Calu3 (cell line): Measurements from ENCODE around the gene CEACAM3. TPM values are rescaled to one million over a fixed set of nuclear protein-coding genes. Genes with fewer than 3 reads are reported as not detected.

Experiments
- BruUV-seq: library from RNA; stranded (reverse); fragments of 400-500 nt; replicated peaks from 2 replicates; lab custom pipeline; 2021; lab: Mats Ljungman, UMichigan
- CTCF ChIA-PET: fragments of 300-600 bp; sonication (Branson Sonifier 250); formaldehyde crosslinking; loops from one replicate; lab custom pipeline; 2022; ENCODE audit warnings: antibody characterized with exemption; lab: Charles Lee
- DNase-seq: peaks from one replicate; pipeline ENCODE4 v3.0.0; 2022
- H3K27ac Mint-ChIP-seq: one replicate; pipeline ENCODE4 v1.8.0; 2022; ENCODE audit warnings: mixed read lengths; ENCODE audit not compliant: unreplicated experiment
- H3K27me3 Mint-ChIP-seq: one replicate; pipeline ENCODE4 v1.8.0; 2022; ENCODE audit warnings: mixed read lengths; ENCODE audit not compliant: unreplicated experiment
- H3K36me3 Mint-ChIP-seq: one replicate; pipeline ENCODE4 v1.8.0; 2022; ENCODE audit warnings: mild to moderate bottlenecking, moderate library complexity, mixed read lengths; ENCODE audit not compliant: insufficient read depth, unreplicated experiment
- H3K4me1 Mint-ChIP-seq: one replicate; pipeline ENCODE4 v1.8.0; 2022; ENCODE audit warnings: mild to moderate bottlenecking, low read depth, mixed read lengths; ENCODE audit not compliant: unreplicated experiment
- H3K4me3 Mint-ChIP-seq: one replicate; pipeline ENCODE4 v1.8.0; 2022; ENCODE audit warnings: mild to moderate bottlenecking, low read depth, moderate library complexity, mixed read lengths; ENCODE audit not compliant: unreplicated experiment
- H3K9me3 Mint-ChIP-seq: one replicate; pipeline ENCODE4 v1.8.0; 2022; ENCODE audit warnings: low read depth, mixed read lengths; ENCODE audit not compliant: unreplicated experiment
- intact Hi-C: fragments of 100-400 bp; cut with micrococcal nuclease; formaldehyde crosslinking; loops from one replicate; pipeline ENCODE4 v1.10.0; 2022; ENCODE audit not compliant: unreplicated experiment
- total RNA-seq: library from RNA; stranded (reverse); gene quantifications from 2 replicates; pipeline ENCODE4 v1.2.3, GENCODE V29; 2022
- TF ChIP-seq, protein P1 (sequence below): fragments of 200-600 bp; IDR thresholded peaks from one replicate; pipeline ENCODE4 v1.8.0; 2022; ENCODE audit warnings: antibody characterized with exemption; ENCODE audit not compliant: unreplicated experiment

Gene CEACAM3
- total RNA-seq, 1 experiment from 2014 or later = not detected

GRCh38 chr19:41807176-41807575, 10.8 kb downstream of the CEACAM3 start:
- CTCF ChIA-PET = no interaction called here
- Mint-ChIP-seq H3K9me3 (no peaks in the 10 kb centered on the region), H3K4me1 (no peaks in the 10 kb centered on the region), H3K27me3 (peaks cover 97% of the 10 kb centered on the region), H3K36me3 (no peaks in the 10 kb centered on the region), H3K4me3 (no peak overlapping the region), H3K27ac (no peak overlapping the region)
- intact Hi-C loops = no loop called here
- TF ChIP-seq, protein P1, sequence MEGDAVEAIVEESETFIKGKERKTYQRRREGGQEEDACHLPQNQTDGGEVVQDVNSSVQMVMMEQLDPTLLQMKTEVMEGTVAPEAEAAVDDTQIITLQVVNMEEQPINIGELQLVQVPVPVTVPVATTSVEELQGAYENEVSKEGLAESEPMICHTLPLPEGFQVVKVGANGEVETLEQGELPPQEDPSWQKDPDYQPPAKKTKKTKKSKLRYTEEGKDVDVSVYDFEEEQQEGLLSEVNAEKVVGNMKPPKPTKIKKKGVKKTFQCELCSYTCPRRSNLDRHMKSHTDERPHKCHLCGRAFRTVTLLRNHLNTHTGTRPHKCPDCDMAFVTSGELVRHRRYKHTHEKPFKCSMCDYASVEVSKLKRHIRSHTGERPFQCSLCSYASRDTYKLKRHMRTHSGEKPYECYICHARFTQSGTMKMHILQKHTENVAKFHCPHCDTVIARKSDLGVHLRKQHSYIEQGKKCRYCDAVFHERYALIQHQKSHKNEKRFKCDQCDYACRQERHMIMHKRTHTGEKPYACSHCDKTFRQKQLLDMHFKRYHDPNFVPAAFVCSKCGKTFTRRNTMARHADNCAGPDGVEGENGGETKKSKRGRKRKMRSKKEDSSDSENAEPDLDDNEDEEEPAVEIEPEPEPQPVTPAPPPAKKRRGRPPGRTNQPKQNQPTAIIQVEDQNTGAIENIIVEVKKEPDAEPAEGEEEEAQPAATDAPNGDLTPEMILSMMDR = no peak
- no peak for DNase-seq
- no TSS peak for BruUV-seq

- H3K4me1 Mint-ChIP-seq = no peaks in the 10 kb centered on the region
- H3K4me3 Mint-ChIP-seq = no peak overlapping the region
- H3K27ac Mint-ChIP-seq = no peak overlapping the region
- no peaks in the 10 kb centered on the region for H3K36me3 Mint-ChIP-seq
- H3K9me3 Mint-ChIP-seq = no peaks in the 10 kb centered on the region
- intact Hi-C loops = no loop called here
- no TSS peak for BruUV-seq
- H3K27me3 Mint-ChIP-seq = peaks cover 98% of the 10 kb centered on the region
- no peak for DNase-seq
- CTCF ChIA-PET = no interaction called here
- TF ChIP-seq, protein P1 = no peak
These were observed 12.5 kb downstream of the CEACAM3 start for GRCh38 chr19:41808663-41809566.

- Mint-ChIP-seq H3K27ac (no peak overlapping the region), H3K4me3 (no peak overlapping the region), H3K9me3 (no peaks in the 10 kb centered on the region), H3K4me1 (no peaks in the 10 kb centered on the region), H3K36me3 (no peaks in the 10 kb centered on the region), H3K27me3 (peaks cover 99% of the 10 kb centered on the region)
- intact Hi-C loops = no loop called here
- CTCF ChIA-PET = interaction anchor here (0.5 to 1.7 kb wide), 2 partner anchors 11 to 610 kb away, joined by 3 to 4 read pairs; no protein-coding TSS in a partner anchor
- DNase-seq = no peak
- no TSS peak for BruUV-seq
- TF ChIP-seq, protein P1 = no peak
These were observed 13.9 kb downstream of the CEACAM3 start for GRCh38 chr19:41810301-41810700.

- CTCF ChIA-PET = interaction anchor here (1.7 kb wide), 1 partner anchor 10 kb away, joined by 4 read pairs; no protein-coding TSS in a partner anchor
- H3K36me3 Mint-ChIP-seq = no peaks in the 10 kb centered on the region
- BruUV-seq = no TSS peak
- H3K27ac Mint-ChIP-seq = no peak overlapping the region
- peaks cover 94% of the 10 kb centered on the region for H3K27me3 Mint-ChIP-seq
- no peak for DNase-seq
- intact Hi-C loops = no loop called here
- H3K9me3 Mint-ChIP-seq = no peaks in the 10 kb centered on the region
- H3K4me1 Mint-ChIP-seq = no peaks in the 10 kb centered on the region
- TF ChIP-seq, protein P1 = no peak
- no peak overlapping the region for H3K4me3 Mint-ChIP-seq
These were observed 14.6 kb downstream of the CEACAM3 start for GRCh38 chr19:41811036-41811435.
